K562 (cell line): ENCODE measurements around the gene MBP. TPM values are rescaled to one million over a fixed set of nuclear protein-coding genes. Genes with fewer than 3 reads are reported as not detected.

Experiments
- ATAC-seq: fragments of 200-7000 bp; cut with Tn5 transposase; 3 replicates; pipeline ENCODE4 v1.9.1; 2020; ENCODE audit warnings: moderate library complexity
- BruUV-seq: library from RNA; stranded (reverse); fragments of 400-500 nt; replicated peaks from 2 replicates; lab custom pipeline; 2021; lab: Mats Ljungman, UMichigan
- CTCF ChIA-PET: fragments of 300-600 bp; formaldehyde crosslinking; extraction: SDS; loops from one replicate; lab custom pipeline; 2021; ENCODE audit warnings: low intra/inter-chr PET ratio; lab: Yijun Ruan, JAX
- POLR2A ChIA-PET: fragments of 300-600, 350-650 bp; sonication (Branson Sonifier 250); formaldehyde crosslinking; extraction: SDS; loops from one replicate; lab custom pipeline; 2021; ENCODE audit warnings: antibody characterized with exemption, inconsistent platforms; lab: Yijun Ruan, JAX
- DNase-seq, 4 experiments: peaks; one replicate each; pipeline versions ENCODE4 v3.0.0 to v3.0.0-alpha.2; 2011 to 2018; ENCODE audit warnings: low spot score in 3 of 4, mixed read lengths in 3 of 4; ENCODE audit errors: extremely low read depth in 1 of 4
- FAIRE-seq: peaks from 2 replicates; lab custom pipeline; 2011; peaks lifted over from hg19 to GRCh38; lab: Jason Lieb, UNC
- H2AFZ ChIP-seq: 2 replicates; pipeline ENCODE4 v1.6.0; 2011; ENCODE audit warnings: low read depth, low read length, control low read depth, inconsistent platforms
- H3K27ac ChIP-seq: fragments of 200-600 bp; 3 replicates; pipeline ENCODE4 v1.8.0; 2011; ENCODE audit warnings: low read depth, mild to moderate bottlenecking, control low read depth, inconsistent platforms, low read length, moderate library complexity, mixed read lengths; ENCODE audit errors: extremely low read depth
- H3K27me3 ChIP-seq, 2 experiments: fragments of 300-600 bp in 1 of 2; 2 replicates in 1 of 2; 3 replicates in 1 of 2; pipeline versions ENCODE4 v1.6.0 to v1.8.0; 2011; ENCODE audit warnings: inconsistent platforms in 2 of 2, low read length in 2 of 2, mild to moderate bottlenecking in 1 of 2, mixed read lengths in 1 of 2, moderate library complexity in 1 of 2; ENCODE audit not compliant: control insufficient read depth in 2 of 2, insufficient read depth in 2 of 2
- H3K36me3 ChIP-seq: fragments of 300-600 bp; 3 replicates; pipeline ENCODE4 v1.8.0; 2011; ENCODE audit warnings: mild to moderate bottlenecking, low read length, inconsistent platforms; ENCODE audit not compliant: control insufficient read depth, insufficient read depth
- H3K4me1 ChIP-seq, 2 experiments: fragments of 200-600 bp in 1 of 2; replicated peaks in 1 of 2; 2 replicates in 1 of 2; 3 replicates in 1 of 2; pipeline versions ENCODE4 v1.5.1 to v1.8.0; 2011; ENCODE audit warnings: inconsistent platforms in 2 of 2, low read length in 2 of 2, mild to moderate bottlenecking in 1 of 2, mixed read lengths in 1 of 2, moderate library complexity in 1 of 2; ENCODE audit not compliant: control insufficient read depth in 2 of 2, insufficient read depth in 2 of 2
- H3K4me2 ChIP-seq: 2 replicates; pipeline ENCODE4 v1.6.1; 2011; ENCODE audit warnings: low read length, control low read depth, inconsistent platforms, mixed read lengths; ENCODE audit not compliant: insufficient read depth
- H3K4me3 ChIP-seq: fragments of 200-600 bp; sonication (generic), shearing (Covaris generic); 2 replicates; pipeline ENCODE4 v1.5.1; 2016; ENCODE audit warnings: control low read depth, inconsistent platforms
- H3K79me2 ChIP-seq: fragments of 200-600 bp; 3 replicates; pipeline ENCODE4 v1.8.0; 2011; ENCODE audit warnings: low read length, inconsistent platforms; ENCODE audit not compliant: control insufficient read depth, insufficient read depth
- H3K9ac ChIP-seq, 2 experiments: 2 replicates each; pipeline versions ENCODE4 v1.6.0 to v1.6.1; 2011; ENCODE audit warnings: low read depth in 2 of 2, low read length in 2 of 2, control low read depth in 1 of 2, inconsistent platforms in 1 of 2, mild to moderate bottlenecking in 1 of 2, mixed read lengths in 1 of 2; ENCODE audit not compliant: insufficient read depth in 1 of 2
- H3K9me1 ChIP-seq: one replicate; pipeline ENCODE4 v1.6.0; 2011; ENCODE audit warnings: inconsistent platforms, mild to moderate bottlenecking, low read length, moderate library complexity; ENCODE audit not compliant: control insufficient read depth, insufficient read depth
- H3K9me3 ChIP-seq: replicated peaks from 2 replicates; pipeline ENCODE4 v1.5.1; 2011; ENCODE audit warnings: low read depth, low read length, inconsistent platforms; ENCODE audit not compliant: control insufficient read depth, insufficient read depth
- H4K20me1 ChIP-seq: replicated peaks from 2 replicates; pipeline ENCODE4 v1.6.1; 2011; ENCODE audit warnings: low read length, inconsistent platforms, mixed read lengths; ENCODE audit not compliant: control insufficient read depth, insufficient read depth
- BACH1 ChIP-seq: fragments of 200-800 bp; sonication (Bioruptor generic); IDR thresholded peaks from 2 replicates; pipeline ENCODE4 v1.6.1; 2016; ENCODE audit warnings: missing genetic modification characterization, missing compliant biosample characterization
- KAT8 ChIP-seq: fragments of 450-650 bp; IDR thresholded peaks from 2 replicates; pipeline ENCODE4 v1.6.1; 2016; ENCODE audit warnings: low read depth, mild to moderate bottlenecking
- KLF16 ChIP-seq: IDR thresholded peaks from 2 replicates; pipeline ENCODE4 v1.6.1; 2016; ENCODE audit warnings: antibody characterized with exemption
- NELFE ChIP-seq: IDR thresholded peaks from 2 replicates; pipeline ENCODE4 v1.6.1; 2011; ENCODE audit warnings: mild to moderate bottlenecking; ENCODE audit not compliant: insufficient read depth, insufficient read length
- POLR2G ChIP-seq: fragments of 200-400 bp; formaldehyde crosslinking; IDR thresholded peaks from 2 replicates; pipeline ENCODE4 v1.6.1; 2017; ENCODE audit warnings: low read depth, mild to moderate bottlenecking, antibody characterized with exemption, low read length, moderate library complexity
- PPARD ChIP-seq: fragments of 250-450 bp; sonication (Bioruptor Pico); IDR thresholded peaks from 2 replicates; pipeline ENCODE4 v1.8.0; 2022; ENCODE audit warnings: inconsistent platforms, mild to moderate bottlenecking, moderate library complexity
- RCOR1 ChIP-seq, 2 experiments: IDR thresholded peaks; 2 replicates each; pipeline ENCODE4 v1.6.1; 2012; ENCODE audit warnings: low read depth in 2 of 2, low read length in 2 of 2, borderline replicate concordance in 1 of 2, improper control_type of control experiment in 1 of 2
- SPI1 ChIP-seq: IDR thresholded peaks from 2 replicates; pipeline ENCODE4 v1.6.1; 2011; ENCODE audit warnings: low read depth, low read length, control low read depth, borderline replicate concordance
- TRIM24 ChIP-seq, 2 experiments: fragments of 450-650 bp; IDR thresholded peaks; 2 replicates each; pipeline ENCODE4 v1.6.1; 2016
- ZNF140 ChIP-seq: fragments of 250-450 bp; sonication (Bioruptor Pico); IDR thresholded peaks from 2 replicates; pipeline ENCODE4 v1.8.0; 2021; ENCODE audit warnings: moderate library complexity, mild to moderate bottlenecking, inconsistent platforms
- ZNF282 ChIP-seq: sonication (generic); formaldehyde crosslinking; IDR thresholded peaks from 2 replicates; pipeline ENCODE4 v1.8.1; 2023; ENCODE audit warnings: missing genetic modification reagents
- ZNF695 ChIP-seq: fragments of 450-650 bp; formaldehyde crosslinking; IDR thresholded peaks from 2 replicates; pipeline ENCODE4 v1.4.0; 2020; ENCODE audit warnings: mild to moderate bottlenecking, moderate library complexity
- ZNF717 ChIP-seq: fragments of 250-450 bp; sonication (Bioruptor Pico); IDR thresholded peaks from 2 replicates; pipeline ENCODE4 v1.5.0; 2021
- WGBS: fragments of 100-300 bp; shearing (Covaris generic); methylation state at CpG from one replicate; pipeline ENCODE4 v1.1.6; 2016; ENCODE audit warnings: low coverage, mixed read lengths; ENCODE audit not compliant: insufficient coverage; ENCODE audit errors: missing lambda C conversion rate; 5-methylcytosine and 5-hydroxymethylcytosine counted together
- in situ Hi-C: fragments of 300-500 bp; cut with MboI; formaldehyde crosslinking; loops from 4 replicates; pipeline ENCODE4 v1.15.0; 2018; ENCODE audit warnings: inconsistent platforms, mixed read lengths
- intact Hi-C: fragments of 100-400 bp; cut with micrococcal nuclease; formaldehyde crosslinking; loops from 2 replicates; pipeline ENCODE4 v1.14.2; 2022
- polyA plus RNA-seq, 8 experiments: library from polyadenylated mRNA; depleted of rRNA in 4 of 8; stranded (reverse) in 5 of 8; unstranded in 3 of 8; fragments of >200 nt; fragmentation: Nextera tagmentation in 2 of 8; fragmentation: Illumina TruSeq in 1 of 8; extraction: Ambion mirVana in 2 of 8; extraction: Trizol in 1 of 8; gene quantifications; 2 replicates each; pipeline versions ENCODE4 v1.2.1 to v1.2.3, GENCODE V29; 2011 to 2014; ENCODE audit warnings: inconsistent platforms in 1 of 8, missing spikeins in 1 of 8
- total RNA-seq, 7 experiments: library from RNA; depleted of rRNA in 6 of 7; stranded (reverse); fragments of >200 nt in 6 of 7; fragmentation: Illumina TruSeq in 2 of 7; extraction: Trizol in 2 of 7; gene quantifications; 2 replicates each; pipeline versions ENCODE4 v1.2.1 to v1.2.3, GENCODE V29; 2011 to 2021; ENCODE audit warnings: low replicate concordance in 1 of 7
- TF ChIP-seq, protein P1 (sequence below): sonication (generic); formaldehyde crosslinking; IDR thresholded peaks from 2 replicates; pipeline ENCODE4 v1.5.0; 2020; ENCODE audit warnings: missing genetic modification reagents
- TF ChIP-seq, protein P2 (sequence below): fragments of 450-650 bp; formaldehyde crosslinking; IDR thresholded peaks from 2 replicates; pipeline ENCODE4 v1.4.0; 2022; ENCODE audit warnings: missing genetic modification characterization

The MBP gene
- total and polyA plus RNA-seq, 9 of the 15 experiments (the other 6 are each of a cell fraction or from before 2014, with no cell fraction given), result 0.09 TPM; not detected in 8

DNA sequence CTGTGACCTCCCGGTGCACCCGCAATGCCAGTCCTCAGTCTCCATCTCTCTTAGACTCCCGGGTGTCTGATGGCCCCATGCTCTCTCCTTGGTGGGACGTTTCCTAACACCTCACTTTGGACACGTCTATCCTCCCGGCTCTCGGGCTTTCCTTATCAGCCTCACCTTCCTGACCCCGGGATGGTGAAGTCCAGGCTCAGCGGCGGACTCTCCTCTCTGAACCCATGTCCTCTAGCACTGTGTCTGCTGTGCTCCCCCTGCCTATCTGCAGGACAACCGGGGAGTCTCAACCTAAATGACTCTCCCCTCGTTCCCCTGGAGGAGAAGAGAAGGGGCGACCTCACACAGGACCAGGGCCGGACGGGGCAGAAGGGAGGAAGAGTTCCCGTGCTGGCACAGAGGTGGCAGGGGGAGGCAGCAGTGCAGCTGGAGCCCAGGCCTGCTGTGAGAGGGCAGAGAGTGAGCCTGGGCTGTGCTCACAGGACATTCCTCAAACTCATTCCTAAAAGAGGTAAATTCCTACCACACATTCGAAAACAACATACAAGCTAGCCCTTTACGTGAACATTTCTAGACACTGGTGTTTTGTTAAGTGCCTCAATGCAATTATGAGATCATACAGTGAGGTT, 41.9 kb downstream of the MBP start:
- no peak for FAIRE-seq

More for the DNA sequence above, 41.9 kb downstream of the MBP start:
- Histone ChIP-seq H3K9me3 (no peaks in the 10 kb centered on the region), H3K79me2 (no peaks in the 10 kb centered on the region), H3K4me3 (no peak overlapping the region), H4K20me1 (no peaks in the 10 kb centered on the region), H3K9ac (no peak overlapping the region), H3K4me1 (no peaks in the 10 kb centered on the region), H3K27me3 (peaks cover 0 to 29% of the 10 kb centered on the region in 2 experiments; a peak in 3 of 5 replicates), H3K27ac (no peak overlapping the region), H2AFZ (no peak overlapping the region), H3K36me3 (no peaks in the 10 kb centered on the region), H3K9me1 (no peaks in the 10 kb centered on the region), H3K4me2 (no peak overlapping the region)
- WGBS, result 1% methylated on average over 14 of the region's 18 CpGs
- no peak for TF ChIP-seq ZNF140 (CRISPR knock-in tag)
- TF ChIP-seq KAT8, result no peak
- TF ChIP-seq ZNF282 (CRISPR knock-in tag), result no peak
- TF ChIP-seq, protein P1, sequence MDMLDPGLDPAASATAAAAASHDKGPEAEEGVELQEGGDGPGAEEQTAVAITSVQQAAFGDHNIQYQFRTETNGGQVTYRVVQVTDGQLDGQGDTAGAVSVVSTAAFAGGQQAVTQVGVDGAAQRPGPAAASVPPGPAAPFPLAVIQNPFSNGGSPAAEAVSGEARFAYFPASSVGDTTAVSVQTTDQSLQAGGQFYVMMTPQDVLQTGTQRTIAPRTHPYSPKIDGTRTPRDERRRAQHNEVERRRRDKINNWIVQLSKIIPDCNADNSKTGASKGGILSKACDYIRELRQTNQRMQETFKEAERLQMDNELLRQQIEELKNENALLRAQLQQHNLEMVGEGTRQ (CRISPR knock-in tag), result no peak
- TF ChIP-seq, protein P2, sequence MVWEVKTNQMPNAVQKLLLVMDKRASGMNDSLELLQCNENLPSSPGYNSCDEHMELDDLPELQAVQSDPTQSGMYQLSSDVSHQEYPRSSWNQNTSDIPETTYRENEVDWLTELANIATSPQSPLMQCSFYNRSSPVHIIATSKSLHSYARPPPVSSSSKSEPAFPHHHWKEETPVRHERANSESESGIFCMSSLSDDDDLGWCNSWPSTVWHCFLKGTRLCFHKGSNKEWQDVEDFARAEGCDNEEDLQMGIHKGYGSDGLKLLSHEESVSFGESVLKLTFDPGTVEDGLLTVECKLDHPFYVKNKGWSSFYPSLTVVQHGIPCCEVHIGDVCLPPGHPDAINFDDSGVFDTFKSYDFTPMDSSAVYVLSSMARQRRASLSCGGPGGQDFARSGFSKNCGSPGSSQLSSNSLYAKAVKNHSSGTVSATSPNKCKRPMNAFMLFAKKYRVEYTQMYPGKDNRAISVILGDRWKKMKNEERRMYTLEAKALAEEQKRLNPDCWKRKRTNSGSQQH (CRISPR knock-in tag), result no peak
- TF ChIP-seq POLR2G, result no peak
- TF ChIP-seq NELFE, result no peak
- TF ChIP-seq PPARD (CRISPR knock-in tag), result no peak
- TF ChIP-seq KLF16, result no peak
- no peak for TF ChIP-seq BACH1 (tag)
- TF ChIP-seq SPI1, result no peak
- no peak for TF ChIP-seq RCOR1 (IDR thresholded peaks at IDR 0.05; ENCODE audit: borderline replicate concordance in 1 of 2, low read depth in 2 of 2, low read length in 2 of 2)
- TF ChIP-seq TRIM24 (IDR thresholded peaks at IDR 0.05), result no peak
- TF ChIP-seq ZNF695 (CRISPR knock-in tag), result no peak
- no peak for TF ChIP-seq ZNF717 (CRISPR knock-in tag)
- ATAC-seq (no peak), DNase-seq (no peak)
- ChIA-PET CTCF (no interaction called here), POLR2A (no interaction called here)
- in situ Hi-C loops, result no loop called here
- BruUV-seq, result no TSS peak
- intact Hi-C loops, result no loop called here
